Nephron progenitor cell (in vitro differentiated cells): Measurements from ENCODE around the gene UMAD1.
A peak's percentile ranks its signal among the peaks of the same experiment; 100 is the strongest.

Source experiments
- DNase-seq: peaks from one replicate; pipeline ENCODE4 v3.0.0; 2021
- H3K27ac Mint-ChIP-seq: 2 replicates; pipeline ENCODE4 v1.8.0; 2021; ENCODE audit warnings: mild to moderate bottlenecking, moderate library complexity, mixed read lengths
- H3K27me3 Mint-ChIP-seq: 2 replicates; pipeline ENCODE4 v1.8.0; 2021; ENCODE audit warnings: mild to moderate bottlenecking, low read depth, mixed read lengths; ENCODE audit not compliant: poor library complexity
- H3K36me3 Mint-ChIP-seq: 2 replicates; pipeline ENCODE4 v1.8.0; 2021; ENCODE audit warnings: low read depth, mixed read lengths
- H3K4me1 Mint-ChIP-seq: 2 replicates; pipeline ENCODE4 v1.8.0; 2021; ENCODE audit warnings: mixed read lengths
- H3K4me3 Mint-ChIP-seq: 2 replicates; pipeline ENCODE4 v1.8.0; 2021; ENCODE audit warnings: mild to moderate bottlenecking, moderate library complexity, mixed read lengths
- H3K9me3 Mint-ChIP-seq: 2 replicates; pipeline ENCODE4 v1.8.0; 2021; ENCODE audit warnings: mild to moderate bottlenecking, moderate library complexity, mixed read lengths
- CTCF ChIP-seq: fragments of 200-600 bp; sonication (generic); IDR thresholded peaks from 2 replicates; pipeline ENCODE4 v1.5.0; 2021; ENCODE audit warnings: antibody characterized with exemption

UMAD1 gene

GRCh38 chr7:7628476-7628875 is 12.1 kb upstream of the UMAD1 start:
- no peak for DNase-seq
- no peak overlapping the region for H3K27ac Mint-ChIP-seq
- H3K4me3 Mint-ChIP-seq = no peak overlapping the region

GRCh38 chr7:7630626-7631329 is 9.8 kb upstream of the UMAD1 start:
- H3K27me3 Mint-ChIP-seq = peaks cover 7% of the 10 kb centered on the region
- TF ChIP-seq CTCF = no peak
- peaks cover 3% of the 10 kb centered on the region for H3K36me3 Mint-ChIP-seq
- no peak overlapping the region for H3K4me3 Mint-ChIP-seq
- no peaks in the 10 kb centered on the region for H3K4me1 Mint-ChIP-seq
- no peak for DNase-seq
- no peak overlapping the region for H3K27ac Mint-ChIP-seq
- peaks cover 31% of the 10 kb centered on the region for H3K9me3 Mint-ChIP-seq

More at GRCh38 chr7:7628476-7628875, 12.1 kb upstream of the UMAD1 start:
- Mint-ChIP-seq H3K4me1 (no peaks in the 10 kb centered on the region), H3K27me3 (peaks cover 7% of the 10 kb centered on the region), H3K9me3 (peaks cover 33% of the 10 kb centered on the region), H3K36me3 (no peaks in the 10 kb centered on the region)
- no peak for TF ChIP-seq CTCF

- H3K27me3 Mint-ChIP-seq = no peaks in the 10 kb centered on the region
Measured at GRCh38 chr7:7639421-7639820, 1.1 kb upstream of the UMAD1 start.

GRCh38 chr7:7639847-7640220 is 718 bp upstream of the UMAD1 start:
- Mint-ChIP-seq H3K4me1 (peaks cover 41% of the 10 kb centered on the region), H3K4me3 (peak overlapping the region; percentile 96), H3K27me3 (no peaks in the 10 kb centered on the region), H3K27ac (peak overlapping the region; percentile 97), H3K36me3 (peaks cover 35% of the 10 kb centered on the region), H3K9me3 (no peaks in the 10 kb centered on the region)
- no peak for TF ChIP-seq CTCF
- no peak for DNase-seq

More at GRCh38 chr7:7639421-7639820, 1.1 kb upstream of the UMAD1 start:
- Mint-ChIP-seq H3K9me3 (no peaks in the 10 kb centered on the region), H3K36me3 (peaks cover 31% of the 10 kb centered on the region), H3K4me3 (peak overlapping the region; percentile 96), H3K4me1 (peaks cover 41% of the 10 kb centered on the region), H3K27ac (no peak overlapping the region)
- DNase-seq = no peak
- TF ChIP-seq CTCF = no peak

- H3K4me1 Mint-ChIP-seq = peaks cover 41% of the 10 kb centered on the region
- H3K27ac Mint-ChIP-seq = peak overlapping the region; percentile 97
- H3K4me3 Mint-ChIP-seq = peak overlapping the region; percentile 96
- peaks cover 8% of the 10 kb centered on the region for H3K9me3 Mint-ChIP-seq
- TF ChIP-seq CTCF = no peak
- peaks cover 38% of the 10 kb centered on the region for H3K36me3 Mint-ChIP-seq
- no peak for DNase-seq
- no peaks in the 10 kb centered on the region for H3K27me3 Mint-ChIP-seq
Measured at GRCh38 chr7:7641129-7641663, 644 bp downstream of the UMAD1 start.

GRCh38 chr7:7642081-7642480 is 1.5 kb downstream of the UMAD1 start:
- no peak for DNase-seq
- no peak for TF ChIP-seq CTCF
- H3K27me3 Mint-ChIP-seq = no peaks in the 10 kb centered on the region

More at GRCh38 chr7:7642081-7642480, 1.5 kb downstream of the UMAD1 start:
- peaks cover 17% of the 10 kb centered on the region for H3K9me3 Mint-ChIP-seq
- H3K27ac Mint-ChIP-seq = no peak overlapping the region
- H3K4me1 Mint-ChIP-seq = peaks cover 41% of the 10 kb centered on the region
- H3K4me3 Mint-ChIP-seq = peak overlapping the region; percentile 96
- H3K36me3 Mint-ChIP-seq = peaks cover 39% of the 10 kb centered on the region
